A549 (cell line): ENCODE measurements around the gene RNF217.

Experiments used
- ZFP36 ChIP-seq: fragments of 450-650 bp; IDR thresholded peaks from 2 replicates; pipeline ENCODE4 v1.6.1; 2014; ENCODE audit warnings: borderline replicate concordance; ENCODE audit not compliant: partially characterized antibody
- TF ChIP-seq, protein P1 (sequence below): fragments of >200 bp; sonication (Bioruptor Twin); formaldehyde crosslinking; IDR thresholded peaks from 2 replicates; pipeline ENCODE4 v1.6.1; 2016
- TF ChIP-seq, protein P2 (sequence below): IDR thresholded peaks from 2 replicates; pipeline ENCODE4 v1.6.1; 2012

DNA sequence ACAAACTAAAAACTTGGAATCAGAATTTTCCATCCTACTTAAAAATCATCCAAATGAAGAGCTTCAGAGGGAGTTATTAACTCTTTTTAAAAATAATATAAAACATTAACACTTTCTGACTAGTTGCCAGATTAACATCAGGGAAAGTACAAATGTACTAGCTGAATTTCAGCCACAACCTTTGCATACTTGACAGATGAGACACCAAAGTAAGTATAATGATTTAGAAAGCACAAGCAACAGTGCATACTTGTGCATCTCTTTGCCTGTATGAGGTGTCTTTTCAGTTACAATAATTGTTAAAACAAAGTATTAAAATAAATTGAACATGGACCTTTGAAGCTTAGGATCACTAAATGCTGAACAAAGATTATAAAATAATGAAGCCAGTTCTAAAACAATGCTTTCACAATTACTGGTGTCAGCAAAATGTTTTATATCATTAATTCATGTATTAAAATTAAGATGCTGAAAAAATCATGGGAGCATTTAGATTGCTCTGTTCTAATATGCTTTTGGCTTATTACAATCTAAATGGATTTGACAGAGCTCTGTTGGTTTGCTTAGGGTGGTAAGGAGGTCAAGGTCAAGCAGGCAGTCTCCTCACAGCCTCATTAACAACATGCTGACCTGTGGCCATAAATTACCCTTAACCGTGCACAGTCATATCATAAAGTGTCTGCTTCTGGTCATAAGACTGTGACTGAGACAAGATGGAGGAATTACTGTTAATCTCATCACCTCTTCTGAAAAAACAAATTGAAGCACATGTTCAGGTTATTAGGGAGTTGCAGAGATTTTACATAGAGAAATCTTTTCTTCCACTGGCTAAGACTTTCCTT, 15.1 kb downstream of the RNF217 start:
- TF ChIP-seq, protein P1, sequence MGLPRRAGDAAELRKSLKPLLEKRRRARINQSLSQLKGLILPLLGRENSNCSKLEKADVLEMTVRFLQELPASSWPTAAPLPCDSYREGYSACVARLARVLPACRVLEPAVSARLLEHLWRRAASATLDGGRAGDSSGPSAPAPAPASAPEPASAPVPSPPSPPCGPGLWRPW, result no peak
- TF ChIP-seq ZFP36, result no peak
- TF ChIP-seq, protein P2, sequence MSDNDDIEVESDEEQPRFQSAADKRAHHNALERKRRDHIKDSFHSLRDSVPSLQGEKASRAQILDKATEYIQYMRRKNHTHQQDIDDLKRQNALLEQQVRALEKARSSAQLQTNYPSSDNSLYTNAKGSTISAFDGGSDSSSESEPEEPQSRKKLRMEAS, result no peak
